ENCODE results near the gene VDAC1.
"Not testable (repeated sequence)": the region's sequence is repeated elsewhere in the genome, so short reads cannot be mapped to it uniquely, and the experiment has no call there.

VDAC1 gene

GRCh38 chr5:133938039-133938821 lies 66.5 kb downstream of the VDAC1 start:
- FAIRE-seq: no peak

- not testable (repeated sequence) for FAIRE-seq
These were observed 67.1 kb downstream of the VDAC1 start for GRCh38 chr5:133937628-133938027.

- no peak for FAIRE-seq
These were observed 68.1 kb downstream of the VDAC1 start for GRCh38 chr5:133936651-133937015.

GRCh38 chr5:133935991-133936650 lies 68.7 kb downstream of the VDAC1 start:
- not testable (repeated sequence) for FAIRE-seq

GRCh38 chr5:133935667-133935940 lies 69.2 kb downstream of the VDAC1 start:
- FAIRE-seq: no peak

- no peak for FAIRE-seq
These were observed 69.7 kb downstream of the VDAC1 start for GRCh38 chr5:133934822-133935666.

GRCh38 chr5:133934311-133934710 lies 70.5 kb downstream of the VDAC1 start:
- FAIRE-seq: no peak

- FAIRE-seq: no peak
These were observed 71.0 kb downstream of the VDAC1 start for GRCh38 chr5:133933670-133934295.

GRCh38 chr5:133933169-133933509 lies 71.6 kb downstream of the VDAC1 start:
- no peak for FAIRE-seq

GRCh38 chr5:133932441-133933168 lies 72.2 kb downstream of the VDAC1 start:
- FAIRE-seq: no peak

- FAIRE-seq: no peak
These were observed 73.2 kb downstream of the VDAC1 start for GRCh38 chr5:133931546-133931945.

- no peak for FAIRE-seq
These were observed 74.0 kb downstream of the VDAC1 start for GRCh38 chr5:133930813-133931090.

- no peak for FAIRE-seq
These were observed 74.5 kb downstream of the VDAC1 start for GRCh38 chr5:133930061-133930812.

GRCh38 chr5:133928587-133929393 lies 76.0 kb downstream of the VDAC1 start:
- FAIRE-seq: no peak

- FAIRE-seq: no peak
These were observed 77.2 kb downstream of the VDAC1 start for GRCh38 chr5:133927300-133928180.

GRCh38 chr5:133926489-133927299 lies 78.1 kb downstream of the VDAC1 start:
- FAIRE-seq: no peak

- no peak for FAIRE-seq
These were observed 78.8 kb downstream of the VDAC1 start for GRCh38 chr5:133925866-133926488.

- no peak for FAIRE-seq
These were observed 79.5 kb downstream of the VDAC1 start for GRCh38 chr5:133925269-133925668.

All from colon (tissue), 2 donors.